HEK293T (cell line): ENCODE data around the gene POLR3GL.

Source experiments
- FOXA1 ChIP-seq: fragments of 450-650 bp; IDR thresholded peaks from 2 replicates; pipeline ENCODE4 v1.6.1; 2016; ENCODE audit warnings: mild to moderate bottlenecking
- FOXK2 ChIP-seq: fragments of 450-650 bp; IDR thresholded peaks from 2 replicates; pipeline ENCODE4 v1.6.1; 2016; ENCODE audit warnings: mild to moderate bottlenecking
- HDGF ChIP-seq: fragments of 450-650 bp; IDR thresholded peaks from 2 replicates; pipeline ENCODE4 v1.6.1; 2017; ENCODE audit warnings: antibody characterized with exemption, borderline replicate concordance
- LEF1 ChIP-seq: fragments of 450-650 bp; IDR thresholded peaks from 2 replicates; pipeline ENCODE4 v1.6.1; 2017; ENCODE audit warnings: mild to moderate bottlenecking, borderline replicate concordance
- SP1 ChIP-seq: fragments of 450-650 bp; IDR thresholded peaks from 2 replicates; pipeline ENCODE4 v1.6.1; 2017
- SUZ12 ChIP-seq: fragments of 450-650 bp; IDR thresholded peaks from 2 replicates; pipeline ENCODE4 v1.6.1; 2016; ENCODE audit warnings: mild to moderate bottlenecking
- ZNF384 ChIP-seq: fragments of 450-650 bp; IDR thresholded peaks from 2 replicates; pipeline ENCODE4 v1.6.1; 2016
- TF ChIP-seq, protein P1 (sequence below): fragments of 450-650 bp; IDR thresholded peaks from 2 replicates; pipeline ENCODE4 v1.6.1; 2016

DNA sequence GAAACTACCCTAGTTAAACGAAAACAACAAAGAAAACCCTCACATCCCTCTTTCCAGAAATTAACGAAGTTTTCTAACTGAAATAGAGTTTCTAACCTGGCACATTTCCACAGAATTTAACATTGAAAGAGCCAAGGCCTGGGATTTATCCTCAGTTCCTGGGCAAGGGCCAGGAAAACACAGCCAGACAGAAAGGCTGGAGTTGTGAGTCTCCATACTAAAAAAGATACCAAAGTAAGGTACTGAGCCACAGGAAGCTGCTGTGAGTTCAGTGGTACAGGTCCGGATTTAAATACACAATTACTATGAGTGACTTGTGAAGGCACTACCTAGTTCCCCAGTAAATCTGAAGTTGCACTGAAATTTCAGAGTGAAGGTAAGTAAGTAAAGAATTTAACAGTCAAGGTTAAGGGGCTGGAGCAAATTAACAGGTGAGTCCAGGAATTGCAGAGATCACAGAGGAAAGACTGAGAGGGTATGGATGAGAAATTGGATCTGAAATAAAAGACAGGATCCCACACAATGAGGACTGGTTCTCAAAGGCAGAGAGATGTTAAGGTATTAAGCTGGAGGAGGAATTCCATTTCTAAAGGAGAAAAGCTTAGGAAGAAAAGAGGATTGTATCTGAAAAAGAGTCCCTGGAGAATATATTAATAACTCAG lies 7.6 kb upstream of the POLR3GL start:
- TF ChIP-seq ZNF384 (no peak), SP1 (no peak), FOXA1 (no peak), FOXK2 (no peak), LEF1 (no peak), HDGF (no peak), SUZ12 (no peak)
- TF ChIP-seq, protein P1, sequence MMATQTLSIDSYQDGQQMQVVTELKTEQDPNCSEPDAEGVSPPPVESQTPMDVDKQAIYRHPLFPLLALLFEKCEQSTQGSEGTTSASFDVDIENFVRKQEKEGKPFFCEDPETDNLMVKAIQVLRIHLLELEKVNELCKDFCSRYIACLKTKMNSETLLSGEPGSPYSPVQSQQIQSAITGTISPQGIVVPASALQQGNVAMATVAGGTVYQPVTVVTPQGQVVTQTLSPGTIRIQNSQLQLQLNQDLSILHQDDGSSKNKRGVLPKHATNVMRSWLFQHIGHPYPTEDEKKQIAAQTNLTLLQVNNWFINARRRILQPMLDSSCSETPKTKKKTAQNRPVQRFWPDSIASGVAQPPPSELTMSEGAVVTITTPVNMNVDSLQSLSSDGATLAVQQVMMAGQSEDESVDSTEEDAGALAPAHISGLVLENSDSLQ, result no peak
